ENCODE data around the gene PATE2. TPM values are rescaled to one million over a fixed set of nuclear protein-coding genes. Genes with fewer than 3 reads are reported as not detected.

PATE2 gene
- 1.6 TPM for total RNA-seq

DNA sequence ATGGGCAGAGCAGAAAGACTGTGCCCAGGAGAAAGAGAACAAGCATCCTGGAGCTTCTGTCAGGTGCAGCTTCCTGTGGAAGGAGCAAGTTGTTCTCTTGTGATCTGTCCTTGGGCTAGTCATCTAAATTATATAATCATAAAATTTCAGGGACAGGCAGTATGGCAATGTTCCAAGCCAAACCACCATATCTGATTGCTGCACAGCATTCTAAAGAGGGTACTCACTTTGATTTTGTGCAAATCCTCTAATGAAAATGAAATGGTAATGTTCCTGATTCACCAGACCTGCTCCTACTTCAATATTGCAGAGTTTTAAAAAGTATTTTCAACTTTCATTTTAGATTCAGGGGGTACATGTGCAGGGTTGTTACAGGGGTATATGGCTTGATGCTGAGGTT, at the start of gene PATE2:
Gene PATE2 (minus strand): TSS at position 101 of the 400 bp plus-strand sequence. CDS start 55 bp downstream, at position 46.
- no peak for DNase-seq

DNA sequence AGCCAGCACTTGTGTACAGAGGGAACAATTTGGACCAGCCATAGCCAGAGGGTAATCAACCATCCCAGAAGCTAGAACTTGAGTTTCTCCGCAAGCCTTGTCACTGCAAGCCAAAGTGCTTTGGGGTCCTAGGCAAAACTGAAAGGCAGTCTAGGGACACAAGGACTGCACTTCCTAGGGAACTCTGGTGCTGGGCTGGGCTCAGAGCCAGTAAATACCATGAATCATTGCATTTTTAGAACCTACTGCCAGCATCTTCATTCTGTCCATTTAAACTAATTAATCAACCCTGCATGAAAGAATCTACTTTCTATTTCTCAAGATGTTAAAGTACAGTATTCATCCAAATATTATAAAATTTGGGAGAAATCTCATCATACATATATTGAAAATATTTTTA, 29.3 kb upstream of the PATE2 start:
- no peak for DNase-seq

DNA sequence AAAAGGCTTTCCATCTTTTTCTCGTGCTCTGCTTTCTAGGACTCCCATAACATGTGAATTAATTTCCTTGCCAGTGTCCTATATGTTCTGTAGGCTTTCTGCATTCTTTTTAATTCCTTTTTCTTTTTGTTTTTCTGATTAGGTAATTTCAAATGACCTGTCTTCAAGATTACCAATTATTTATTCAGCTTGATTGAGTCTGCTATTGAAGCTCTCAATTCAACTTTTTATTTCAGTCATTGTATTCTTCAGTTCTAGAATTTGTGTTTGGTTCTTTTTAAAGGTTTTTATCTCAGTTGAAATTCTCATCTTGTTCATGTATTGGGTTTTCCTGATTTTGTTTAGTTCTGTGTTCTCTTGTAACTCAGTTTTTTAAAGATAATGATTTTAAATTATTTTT, 23.8 kb upstream of the PATE2 start:
- DNase-seq = no peak

DNA sequence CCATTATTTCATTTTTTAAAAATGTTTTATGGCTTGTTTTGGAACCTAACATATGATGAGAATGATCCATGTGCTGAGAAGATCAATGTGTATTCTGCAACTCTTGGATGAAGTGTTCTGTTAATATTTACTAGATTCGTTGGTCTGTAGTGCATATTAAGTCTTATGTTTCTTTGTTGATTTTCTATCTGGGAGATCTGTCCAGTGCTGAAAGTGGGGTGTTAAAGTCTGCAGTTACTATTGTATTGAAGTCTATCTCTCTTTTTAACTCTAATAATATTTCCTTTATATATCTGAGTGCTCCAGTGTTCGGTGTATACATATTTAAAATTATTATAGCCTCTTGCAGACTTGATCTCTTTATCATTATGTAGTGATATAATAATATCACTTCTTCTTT, 21.2 kb upstream of the PATE2 start:
- no peak for DNase-seq

GRCh38 chr11:125797641-125798040, 19.0 kb upstream of the PATE2 start:
- no peak for DNase-seq

- no peak for DNase-seq
Observed at GRCh38 chr11:125790825-125791224, 12.2 kb upstream of the PATE2 start.

GRCh38 chr11:125787827-125788226, 9.2 kb upstream of the PATE2 start, which contains the start of gene PATE3:
Gene PATE3 (plus strand): TSS chr11:125788127. CDS start chr11:125788152, 25 bp downstream.
- no peak for DNase-seq

- no peak for DNase-seq
Observed at GRCh38 chr11:125784678-125785077, 6.0 kb upstream of the PATE2 start.

GRCh38 chr11:125777309-125777708, 1.3 kb downstream of the PATE2 start:
- no peak for DNase-seq

DNA sequence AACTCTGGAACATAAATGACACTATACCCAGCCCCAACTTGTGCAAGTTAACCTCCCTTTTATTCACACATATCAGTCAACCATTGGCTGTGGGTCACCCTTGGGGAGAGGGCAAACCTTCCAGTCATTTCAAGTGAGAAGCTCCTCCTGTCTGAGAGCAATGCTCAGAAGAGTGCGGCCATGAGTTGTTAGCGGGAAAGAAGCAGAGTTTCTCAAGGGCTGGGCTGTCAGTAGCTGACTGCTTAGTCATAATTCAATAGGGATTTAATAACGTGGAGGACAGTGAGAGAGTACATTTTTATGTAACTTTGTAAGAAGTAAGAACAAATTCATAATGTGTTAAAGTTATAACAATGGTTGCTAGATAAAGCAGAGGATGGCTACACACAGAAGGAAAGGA, 5.1 kb downstream of the PATE2 start:
- DNase-seq = no peak

- no peak for DNase-seq
Observed at GRCh38 chr11:125772834-125773505, 5.7 kb downstream of the PATE2 start.

- no peak for DNase-seq
Observed at GRCh38 chr11:125770583-125770982, 8.0 kb downstream of the PATE2 start.

DNA sequence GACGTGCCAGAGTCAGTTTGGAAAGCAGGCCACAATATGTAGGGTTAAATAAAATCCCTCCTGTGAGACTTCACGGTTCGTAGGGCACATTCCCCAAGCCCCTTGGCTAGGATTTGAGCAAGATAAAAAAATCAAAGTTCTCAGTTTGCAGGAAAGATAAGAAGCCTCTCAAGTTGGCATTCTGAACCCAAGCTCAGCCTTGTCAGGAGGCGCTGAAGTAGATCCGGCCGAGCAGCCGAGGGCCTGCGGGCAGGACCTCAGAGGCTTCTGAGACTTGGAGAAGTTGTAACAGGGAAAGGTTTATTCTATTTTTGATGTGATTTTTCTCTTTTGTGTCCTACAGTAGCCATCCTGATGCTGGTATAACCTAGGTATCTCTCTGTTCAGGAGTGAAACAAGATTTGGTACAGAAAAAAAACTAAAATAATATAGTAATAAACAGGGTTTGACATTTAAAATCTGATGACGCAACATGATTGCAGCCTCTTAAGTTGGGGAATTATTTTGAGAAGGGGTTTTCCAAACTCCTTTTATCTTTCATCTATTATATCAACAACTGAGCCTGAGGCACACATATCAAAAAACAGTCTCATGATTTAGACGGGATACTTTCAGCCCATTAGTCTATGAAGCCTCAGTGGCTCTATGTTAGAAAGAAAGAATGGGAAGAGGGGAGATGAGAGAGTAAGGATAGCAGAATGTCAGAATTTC, 10.1 kb downstream of the PATE2 start:
- DNase-seq = no peak

DNA sequence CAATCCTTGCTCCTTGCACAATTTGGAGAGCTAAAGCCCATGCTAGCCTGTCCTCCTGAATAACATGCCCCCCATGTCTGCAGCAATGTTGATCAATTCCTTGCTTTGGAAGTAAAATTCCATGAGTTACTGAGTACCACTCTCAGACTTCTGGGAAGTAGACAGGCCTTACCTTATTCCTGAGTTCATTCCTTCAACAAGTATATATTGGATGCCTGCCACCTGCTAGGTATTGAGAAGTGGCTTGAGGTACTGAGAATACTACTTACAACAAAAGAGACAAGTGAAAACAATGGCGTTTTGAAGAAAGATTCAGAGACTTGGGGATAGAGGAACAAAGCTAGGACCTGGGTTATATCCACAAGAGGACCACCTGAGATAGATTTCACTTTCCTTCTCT, 12.4 kb downstream of the PATE2 start:
- DNase-seq = no peak

DNA sequence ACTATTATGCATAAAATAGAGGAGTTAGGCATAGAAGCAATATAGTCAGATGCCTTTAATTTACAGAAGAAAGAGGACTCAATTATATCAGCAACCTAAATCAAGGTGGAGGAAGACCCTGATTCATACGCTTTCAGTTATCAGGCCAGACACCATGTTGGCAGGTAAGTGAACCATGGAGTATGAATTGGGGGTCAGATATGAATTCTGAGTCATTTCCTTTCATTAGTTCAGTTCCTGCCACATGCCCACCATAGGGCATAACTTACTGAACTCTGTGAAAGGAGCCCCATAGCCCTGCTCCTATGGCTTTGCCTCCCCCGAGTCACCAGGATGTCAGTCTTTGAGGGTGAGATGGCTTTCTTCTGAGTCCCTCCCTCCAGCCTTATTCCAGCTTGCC, 15.1 kb downstream of the PATE2 start:
- no peak for DNase-seq

- DNase-seq = no peak
Observed at GRCh38 chr11:125762445-125762844, 16.2 kb downstream of the PATE2 start.

GRCh38 chr11:125756050-125756449, 22.6 kb downstream of the PATE2 start:
- no peak for DNase-seq

DNA sequence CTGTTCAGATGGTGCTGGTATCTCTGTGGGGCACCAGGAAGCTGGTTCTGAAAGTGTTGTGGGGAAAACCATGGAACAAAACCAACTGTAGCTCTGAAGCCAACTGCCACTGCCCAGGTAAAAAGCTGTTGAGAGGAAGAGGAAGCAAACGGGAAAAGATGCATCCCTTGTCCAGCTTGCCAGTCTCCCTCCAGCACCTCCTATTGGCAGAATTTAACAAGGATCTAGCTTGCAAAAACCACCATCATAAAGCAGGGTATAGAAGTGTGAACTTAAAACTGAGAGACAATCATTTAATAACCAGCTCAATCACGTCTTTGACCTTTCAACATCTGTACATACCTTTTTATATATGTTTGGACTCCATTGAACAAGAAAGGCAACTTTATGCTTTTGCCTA, 28.0 kb downstream of the PATE2 start:
- no peak for DNase-seq

DNA sequence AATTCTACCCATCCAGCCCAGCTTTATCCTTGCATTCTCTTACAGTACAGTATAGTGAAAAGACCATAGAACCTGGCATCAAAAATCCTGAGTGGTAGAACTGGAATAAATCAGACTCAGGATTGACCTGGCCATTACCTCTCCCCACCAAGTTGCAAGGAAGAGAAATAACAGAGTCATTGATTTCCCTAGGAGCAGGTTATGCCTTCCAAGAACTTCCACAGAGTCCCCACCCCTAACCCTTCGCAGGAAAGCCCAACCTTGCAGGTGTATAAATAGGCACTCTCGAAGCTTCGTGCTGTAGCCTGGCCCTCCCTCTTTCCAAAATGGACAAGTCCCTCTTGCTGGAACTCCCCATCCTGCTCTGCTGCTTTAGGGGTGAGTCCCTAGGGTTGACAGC, 32.6 kb downstream of the PATE2 start, which contains the start of gene PATE1:
Gene PATE1 (plus strand): TSS at position 301 of the 400 bp plus-strand sequence. CDS start 26 bp downstream, at position 327.
- DNase-seq = no peak

DNA sequence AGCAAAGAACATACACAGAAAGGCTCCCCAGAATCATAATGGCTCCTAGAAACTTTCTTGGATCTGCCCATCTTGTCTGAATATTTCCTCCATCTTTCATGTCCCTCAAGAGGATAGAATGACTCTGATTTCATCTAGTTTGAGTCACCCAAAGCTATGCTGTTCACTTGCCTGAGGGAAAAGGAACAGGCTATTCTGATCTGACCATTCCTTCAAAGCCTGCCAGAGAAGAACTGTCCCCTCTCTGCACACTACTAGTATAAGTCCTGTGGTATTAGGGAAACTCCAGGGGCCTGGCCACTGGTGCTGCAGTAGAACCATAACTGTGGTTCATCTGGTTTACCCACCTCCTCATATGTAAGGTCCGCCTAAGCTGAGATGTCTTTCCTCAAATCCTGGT, 34.9 kb downstream of the PATE2 start:
- DNase-seq = no peak

- no peak for DNase-seq
Observed at GRCh38 chr11:125740617-125741016, 38.0 kb downstream of the PATE2 start.

- no peak for DNase-seq
Observed at GRCh38 chr11:125728969-125729368, 49.7 kb downstream of the PATE2 start.

Measured in occipital lobe (tissue), 2 donors.